Esophagus muscularis mucosa (tissue), 4 donors: ENCODE measurements around the gene PRIMA1.

Experiments used
- EP300 ChIP-seq: sonication (generic); formaldehyde crosslinking; IDR thresholded peaks from one replicate; pipeline ENCODE4 v1.6.1; 2017; ENCODE audit warnings: antibody characterized with exemption
- POLR2A ChIP-seq: fragments of 450-650 bp; IDR thresholded peaks from one replicate; pipeline ENCODE4 v1.6.1; 2017; ENCODE audit warnings: antibody characterized with exemption, moderate library complexity, mild to moderate bottlenecking, low read depth
- TF ChIP-seq, protein P1 (sequence below), 3 experiments: fragments of 200-600 bp in 2 of 3; fragments of 450-650 bp in 1 of 3; sonication (generic) in 2 of 3; IDR thresholded peaks; one replicate each; pipeline ENCODE4 v1.5.1; 2017 to 2019; ENCODE audit warnings: antibody characterized with exemption in 3 of 3, mild to moderate bottlenecking in 2 of 3, moderate library complexity in 1 of 3

- TF ChIP-seq, protein P1, sequence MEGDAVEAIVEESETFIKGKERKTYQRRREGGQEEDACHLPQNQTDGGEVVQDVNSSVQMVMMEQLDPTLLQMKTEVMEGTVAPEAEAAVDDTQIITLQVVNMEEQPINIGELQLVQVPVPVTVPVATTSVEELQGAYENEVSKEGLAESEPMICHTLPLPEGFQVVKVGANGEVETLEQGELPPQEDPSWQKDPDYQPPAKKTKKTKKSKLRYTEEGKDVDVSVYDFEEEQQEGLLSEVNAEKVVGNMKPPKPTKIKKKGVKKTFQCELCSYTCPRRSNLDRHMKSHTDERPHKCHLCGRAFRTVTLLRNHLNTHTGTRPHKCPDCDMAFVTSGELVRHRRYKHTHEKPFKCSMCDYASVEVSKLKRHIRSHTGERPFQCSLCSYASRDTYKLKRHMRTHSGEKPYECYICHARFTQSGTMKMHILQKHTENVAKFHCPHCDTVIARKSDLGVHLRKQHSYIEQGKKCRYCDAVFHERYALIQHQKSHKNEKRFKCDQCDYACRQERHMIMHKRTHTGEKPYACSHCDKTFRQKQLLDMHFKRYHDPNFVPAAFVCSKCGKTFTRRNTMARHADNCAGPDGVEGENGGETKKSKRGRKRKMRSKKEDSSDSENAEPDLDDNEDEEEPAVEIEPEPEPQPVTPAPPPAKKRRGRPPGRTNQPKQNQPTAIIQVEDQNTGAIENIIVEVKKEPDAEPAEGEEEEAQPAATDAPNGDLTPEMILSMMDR (IDR thresholded peaks at IDR 0.05), result no peak
- TF ChIP-seq POLR2A (no peak), EP300 (no peak)
Observed at GRCh38 chr14:93797536-93797935, 9.3 kb upstream of the PRIMA1 start.
